ENCODE data around the gene ENAH. TPM values are rescaled to one million over a fixed set of nuclear protein-coding genes. Genes with fewer than 3 reads are reported as not detected.

Gene ENAH
- total RNA-seq, 2 experiments from 2014 or later, result not detected

DNA sequence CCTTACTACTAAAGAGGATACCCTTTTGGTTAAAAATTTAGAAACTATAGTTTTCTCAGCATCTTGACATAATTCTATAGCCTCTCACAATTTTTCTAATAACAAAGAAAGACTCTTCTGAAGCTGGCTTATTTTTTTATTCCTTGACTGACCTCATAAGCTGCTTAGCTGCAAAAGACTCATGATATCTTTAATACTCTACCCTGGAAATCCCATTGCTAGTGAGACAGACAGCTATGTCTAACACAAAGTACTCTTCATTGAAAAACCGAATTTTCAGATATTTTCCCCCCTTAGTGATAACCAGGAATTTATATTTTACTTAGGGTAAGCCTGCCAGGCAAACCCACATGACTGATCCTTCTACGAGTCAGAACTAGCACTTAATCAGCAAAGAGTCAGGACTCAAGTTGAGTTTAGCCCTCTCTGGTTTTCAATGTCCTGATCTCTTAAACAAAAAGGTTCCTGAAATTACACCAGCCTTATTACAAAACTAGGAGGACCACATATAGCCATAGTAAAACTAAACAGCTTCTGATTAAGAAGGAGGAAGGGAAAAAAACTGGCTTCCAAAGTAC, 56.9 kb downstream of the ENAH start:
- H3K4me1 Mint-ChIP-seq (ENCODE audit: low read depth), result no peaks in the 10 kb centered on the region
- ATAC-seq (no peak), DNase-seq (no peak)
- ChIA-PET POLR2A (no interaction called here), CTCF (interaction anchor here (1.6 kb wide), 1 partner anchor 127 kb away, joined by 3 read pairs; no protein-coding TSS in a partner anchor)
- peaks cover 18% of the 10 kb centered on the region for H3K27me3 Mint-ChIP-seq (ENCODE audit: low read depth)
- no peak overlapping the region for H3K27ac Mint-ChIP-seq
- no peaks in the 10 kb centered on the region for H3K9me3 Mint-ChIP-seq (ENCODE audit: insufficient read depth)
- no peak overlapping the region for H3K4me3 Mint-ChIP-seq
- H3K36me3 Mint-ChIP-seq (ENCODE audit: low read depth), result no peaks in the 10 kb centered on the region

DNA sequence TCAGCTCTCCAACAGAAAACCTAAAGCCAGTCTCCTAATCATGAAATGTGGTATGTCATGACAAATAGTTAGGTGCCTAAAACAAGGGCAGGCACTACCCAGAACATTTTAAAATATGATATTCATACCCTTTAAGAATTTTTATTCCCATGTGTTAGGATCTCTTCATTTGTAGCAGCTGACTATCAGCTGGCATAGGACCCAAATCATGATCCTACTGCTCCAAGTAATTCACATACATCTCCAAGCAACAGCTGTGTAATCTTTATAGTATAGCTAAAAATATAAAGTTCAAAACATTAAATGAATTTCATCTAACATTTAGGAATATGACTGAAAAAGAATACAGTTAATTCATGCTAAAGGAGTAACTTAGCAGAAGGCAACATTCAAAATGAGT, 57.5 kb downstream of the ENAH start:
- Mint-ChIP-seq H3K27ac (no peak overlapping the region), H3K9me3 (ENCODE audit: insufficient read depth) (no peaks in the 10 kb centered on the region), H3K36me3 (ENCODE audit: low read depth) (no peaks in the 10 kb centered on the region), H3K27me3 (ENCODE audit: low read depth) (peaks cover 19% of the 10 kb centered on the region), H3K4me1 (ENCODE audit: low read depth) (no peaks in the 10 kb centered on the region), H3K4me3 (no peak overlapping the region)
- CTCF ChIA-PET, result interaction anchor here (1.6 kb wide), 1 partner anchor 127 kb away, joined by 3 read pairs; no protein-coding TSS in a partner anchor
- no peak for ATAC-seq
- DNase-seq, result no peak
- POLR2A ChIA-PET, result no interaction called here

DNA sequence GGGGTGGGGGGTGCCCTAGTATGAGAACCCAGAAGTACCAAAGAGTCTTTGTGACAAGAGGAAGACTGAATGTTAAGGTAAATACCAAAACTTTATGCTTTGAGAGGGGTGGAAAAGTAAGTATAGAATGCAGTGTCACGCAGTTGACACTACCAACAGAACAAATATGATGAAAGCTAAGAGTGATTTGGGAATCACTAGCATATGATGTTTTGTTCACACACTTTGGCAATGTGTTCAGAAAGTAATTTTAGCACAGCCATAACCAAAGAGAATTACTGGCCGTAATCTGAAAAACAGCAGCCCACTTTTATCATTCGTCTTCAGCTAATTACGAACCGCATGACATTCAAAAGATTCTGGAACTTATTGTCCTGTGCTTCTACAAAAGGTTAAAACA, 59.5 kb downstream of the ENAH start:
- H3K4me3 Mint-ChIP-seq, result no peak overlapping the region
- ATAC-seq (no peak), DNase-seq (no peak)
- ChIA-PET POLR2A (no interaction called here), CTCF (no interaction called here)
- H3K4me1 Mint-ChIP-seq (ENCODE audit: low read depth), result no peaks in the 10 kb centered on the region
- H3K27me3 Mint-ChIP-seq (ENCODE audit: low read depth), result peaks cover 16% of the 10 kb centered on the region
- H3K36me3 Mint-ChIP-seq (ENCODE audit: low read depth), result no peaks in the 10 kb centered on the region
- H3K9me3 Mint-ChIP-seq (ENCODE audit: insufficient read depth), result no peaks in the 10 kb centered on the region
- no peak overlapping the region for H3K27ac Mint-ChIP-seq

GRCh38 chr1:225592362-225593025, 60.4 kb downstream of the ENAH start:
- no peak overlapping the region for H3K4me3 Mint-ChIP-seq
- ChIA-PET POLR2A (no interaction called here), CTCF (no interaction called here)
- no peak for ATAC-seq
- DNase-seq, result no peak
- H3K36me3 Mint-ChIP-seq (ENCODE audit: low read depth), result no peaks in the 10 kb centered on the region
- no peaks in the 10 kb centered on the region for H3K9me3 Mint-ChIP-seq (ENCODE audit: insufficient read depth)
- no peaks in the 10 kb centered on the region for H3K4me1 Mint-ChIP-seq (ENCODE audit: low read depth)
- H3K27ac Mint-ChIP-seq, result no peak overlapping the region
- H3K27me3 Mint-ChIP-seq (ENCODE audit: low read depth), result peaks cover 16% of the 10 kb centered on the region

GRCh38 chr1:225587310-225587709, 65.6 kb downstream of the ENAH start:
- H3K27me3 Mint-ChIP-seq (ENCODE audit: low read depth), result peaks cover 18% of the 10 kb centered on the region
- ATAC-seq (no peak), DNase-seq (no peak)
- H3K36me3 Mint-ChIP-seq (ENCODE audit: low read depth), result no peaks in the 10 kb centered on the region
- no peak overlapping the region for H3K27ac Mint-ChIP-seq
- CTCF ChIA-PET, result no interaction called here
- no peak overlapping the region for H3K4me3 Mint-ChIP-seq
- H3K9me3 Mint-ChIP-seq (ENCODE audit: insufficient read depth), result no peaks in the 10 kb centered on the region
- H3K4me1 Mint-ChIP-seq (ENCODE audit: low read depth), result no peaks in the 10 kb centered on the region
- POLR2A ChIA-PET, result no interaction called here

DNA sequence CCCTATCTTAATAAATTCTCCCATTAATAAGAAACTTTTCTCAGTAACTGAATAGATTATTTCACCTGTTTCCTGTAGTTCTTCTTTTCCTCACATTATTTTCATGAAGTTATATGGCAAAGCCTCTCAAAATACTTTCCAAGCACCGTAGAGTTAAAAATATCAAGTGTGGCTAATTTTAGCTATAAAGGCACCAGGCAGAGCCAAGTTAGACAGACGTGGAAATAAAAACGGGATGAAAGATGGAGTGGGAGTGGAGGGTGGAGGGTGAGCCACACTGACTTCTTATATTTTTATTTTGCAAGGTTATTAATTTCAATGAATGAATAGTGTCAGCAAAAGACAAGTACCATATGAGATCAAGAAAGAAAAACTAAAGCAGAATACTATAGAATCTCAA, 71.7 kb downstream of the ENAH start:
- no peak for ATAC-seq
- Mint-ChIP-seq H3K27me3 (ENCODE audit: low read depth) (peaks cover 16% of the 10 kb centered on the region), H3K36me3 (ENCODE audit: low read depth) (no peaks in the 10 kb centered on the region), H3K4me3 (no peak overlapping the region), H3K4me1 (ENCODE audit: low read depth) (peaks cover 1% of the 10 kb centered on the region), H3K9me3 (ENCODE audit: insufficient read depth) (no peaks in the 10 kb centered on the region), H3K27ac (no peak overlapping the region)
- CTCF ChIA-PET, result no interaction called here
- no peak for DNase-seq
- POLR2A ChIA-PET, result no interaction called here

GRCh38 chr1:225580238-225581099, 72.5 kb downstream of the ENAH start:
- Mint-ChIP-seq H3K9me3 (ENCODE audit: insufficient read depth) (no peaks in the 10 kb centered on the region), H3K36me3 (ENCODE audit: low read depth) (no peaks in the 10 kb centered on the region), H3K27me3 (ENCODE audit: low read depth) (peaks cover 16% of the 10 kb centered on the region), H3K4me1 (ENCODE audit: low read depth) (peaks cover 1% of the 10 kb centered on the region), H3K4me3 (no peak overlapping the region), H3K27ac (no peak overlapping the region)
- DNase-seq (no peak), ATAC-seq (no peak)
- CTCF ChIA-PET, result no interaction called here
- POLR2A ChIA-PET, result no interaction called here

- ChIA-PET CTCF (no interaction called here), POLR2A (no interaction called here)
Observed at GRCh38 chr1:225578251-225578977, 74.5 kb downstream of the ENAH start.

GRCh38 chr1:225577241-225577640, 75.7 kb downstream of the ENAH start:
- Mint-ChIP-seq H3K4me3 (no peak overlapping the region), H3K9me3 (ENCODE audit: insufficient read depth) (no peaks in the 10 kb centered on the region), H3K4me1 (ENCODE audit: low read depth) (peaks cover 1% of the 10 kb centered on the region), H3K27ac (no peak overlapping the region), H3K27me3 (ENCODE audit: low read depth) (peaks cover 8% of the 10 kb centered on the region), H3K36me3 (ENCODE audit: low read depth) (no peaks in the 10 kb centered on the region)
- no peak for ATAC-seq
- ChIA-PET POLR2A (no interaction called here), CTCF (no interaction called here)
- no peak for DNase-seq

More at GRCh38 chr1:225578251-225578977, 74.5 kb downstream of the ENAH start:
- no peak overlapping the region for H3K27ac Mint-ChIP-seq
- H3K4me1 Mint-ChIP-seq (ENCODE audit: low read depth), result peaks cover 1% of the 10 kb centered on the region
- H3K27me3 Mint-ChIP-seq (ENCODE audit: low read depth), result peaks cover 12% of the 10 kb centered on the region
- no peak for ATAC-seq
- no peak for DNase-seq
- H3K4me3 Mint-ChIP-seq, result no peak overlapping the region
- H3K36me3 Mint-ChIP-seq (ENCODE audit: low read depth), result no peaks in the 10 kb centered on the region
- no peaks in the 10 kb centered on the region for H3K9me3 Mint-ChIP-seq (ENCODE audit: insufficient read depth)

- ChIA-PET POLR2A (no interaction called here), CTCF (no interaction called here)
- Mint-ChIP-seq H3K27ac (no peak overlapping the region), H3K27me3 (ENCODE audit: low read depth) (peaks cover 2% of the 10 kb centered on the region), H3K4me3 (no peak overlapping the region), H3K9me3 (ENCODE audit: insufficient read depth) (no peaks in the 10 kb centered on the region), H3K4me1 (ENCODE audit: low read depth) (peaks cover 1% of the 10 kb centered on the region), H3K36me3 (ENCODE audit: low read depth) (no peaks in the 10 kb centered on the region)
- ATAC-seq (no peak), DNase-seq (no peak)
Observed at GRCh38 chr1:225573216-225573615, 79.7 kb downstream of the ENAH start.

GRCh38 chr1:225572422-225572821, 80.5 kb downstream of the ENAH start:
- Mint-ChIP-seq H3K9me3 (ENCODE audit: insufficient read depth) (no peaks in the 10 kb centered on the region), H3K27ac (no peak overlapping the region), H3K4me1 (ENCODE audit: low read depth) (peaks cover 1% of the 10 kb centered on the region), H3K4me3 (no peak overlapping the region), H3K27me3 (ENCODE audit: low read depth) (no peaks in the 10 kb centered on the region), H3K36me3 (ENCODE audit: low read depth) (no peaks in the 10 kb centered on the region)
- ATAC-seq (no peak), DNase-seq (no peak)
- ChIA-PET CTCF (no interaction called here), POLR2A (no interaction called here)

GRCh38 chr1:225567789-225568188, 85.1 kb downstream of the ENAH start:
- POLR2A ChIA-PET, result no interaction called here
- ATAC-seq, result no peak
- Mint-ChIP-seq H3K4me1 (ENCODE audit: low read depth) (no peaks in the 10 kb centered on the region), H3K27ac (no peak overlapping the region), H3K27me3 (ENCODE audit: low read depth) (peaks cover 5% of the 10 kb centered on the region), H3K36me3 (ENCODE audit: low read depth) (no peaks in the 10 kb centered on the region), H3K4me3 (no peak overlapping the region), H3K9me3 (ENCODE audit: insufficient read depth) (no peaks in the 10 kb centered on the region)
- CTCF ChIA-PET, result no interaction called here
- DNase-seq, result no peak

Data from activated CD8-positive, alpha-beta T cell treated with anti-CD3 and anti-CD28 coated beads, Interleukin-2, amount 10 ng/mL, durations not matched to agents 7 days and 5 days (primary cell).